ENCODE results near the gene UNC13B.
"Not testable (repeated sequence)": the region's sequence is repeated elsewhere in the genome, so short reads cannot be mapped to it uniquely, and the experiment has no call there.

The UNC13B gene

GRCh38 chr9:35161713-35162604, at the start of gene UNC13B:
Gene UNC13B, plus strand, starts transcription at chr9:35162009. Its CDS starts 275 bp downstream, at chr9:35162284.
- peak; percentile 26 for DNase-seq

- no peak for DNase-seq
Measured at GRCh38 chr9:35112257-35113020, 49.4 kb upstream of the UNC13B start.

- peak; percentile 19 for DNase-seq
Measured at GRCh38 chr9:35114113-35114839, 47.5 kb upstream of the UNC13B start.

GRCh38 chr9:35114840-35115628, 46.8 kb upstream of the UNC13B start:
- DNase-seq = no peak

- peak; percentile 89 for DNase-seq
Measured at GRCh38 chr9:35115680-35116538, 45.9 kb upstream of the UNC13B start, which contains the start of gene ATOSB. Gene ATOSB, minus strand, starts transcription at chr9:35115862. Its CDS starts 7,588 bp downstream, at chr9:35108274.

GRCh38 chr9:35116539-35116897, 45.3 kb upstream of the UNC13B start:
- DNase-seq = no peak

- peak; percentile 84 for DNase-seq
Measured at GRCh38 chr9:35116898-35117551, 44.8 kb upstream of the UNC13B start.

GRCh38 chr9:35134920-35135319, 26.9 kb upstream of the UNC13B start:
- DNase-seq = no peak

GRCh38 chr9:35135988-35136387, 25.8 kb upstream of the UNC13B start:
- DNase-seq = no peak

GRCh38 chr9:35136866-35137265, 24.9 kb upstream of the UNC13B start:
- DNase-seq = no peak

- DNase-seq = no peak
Measured at GRCh38 chr9:35140093-35140492, 21.7 kb upstream of the UNC13B start.

- no peak for DNase-seq
Measured at GRCh38 chr9:35142037-35142436, 19.8 kb upstream of the UNC13B start.

- DNase-seq = not testable (repeated sequence)
Measured at GRCh38 chr9:35147941-35148563, 13.8 kb upstream of the UNC13B start.

- no peak for DNase-seq
Measured at GRCh38 chr9:35152926-35153325, 8.9 kb upstream of the UNC13B start.

GRCh38 chr9:35156781-35157180, 5.0 kb upstream of the UNC13B start:
- no peak for DNase-seq

GRCh38 chr9:35157836-35158235, 4.0 kb upstream of the UNC13B start:
- not testable (repeated sequence) for DNase-seq

- DNase-seq = no peak
Measured at GRCh38 chr9:35158501-35159280, 3.1 kb upstream of the UNC13B start.

GRCh38 chr9:35162605-35163315, 951 bp downstream of the UNC13B start:
- DNase-seq = no peak

GRCh38 chr9:35163413-35163812, 1.6 kb downstream of the UNC13B start:
- no peak for DNase-seq
